Measurements from ENCODE around the gene PLP2. TPM values are rescaled to one million over a fixed set of nuclear protein-coding genes. Genes with fewer than 3 reads are reported as not detected.

Gene PLP2
- total and polyA plus RNA-seq, 2 of the 13 experiments (the other 11 are each of a cell fraction or from before 2014, with no cell fraction given): 0.40 to 3.6 TPM

GRCh38 chrX:49163555-49164419, 7.9 kb upstream of the PLP2 start (continued):
- TF ChIP-seq PRDM10 (CRISPR knock-in tag; IDR thresholded peaks at IDR 0.05; ENCODE audit: low read depth) (peak; percentile 90), RAD21 (CRISPR knock-in tag; IDR thresholded peaks at IDR 0.05) (peak; percentile 81), IRX3 (CRISPR knock-in tag; IDR thresholded peaks at IDR 0.05; ENCODE audit: borderline replicate concordance, low read depth) (no peak), BATF2 (CRISPR knock-in tag; IDR thresholded peaks at IDR 0.05) (no peak), HMG20A (CRISPR knock-in tag; IDR thresholded peaks at IDR 0.05; ENCODE audit: borderline replicate concordance) (no peak), ISL2 (CRISPR knock-in tag; IDR thresholded peaks at IDR 0.05) (no peak), ZNF34 (CRISPR knock-in tag; IDR thresholded peaks at IDR 0.05; ENCODE audit: borderline replicate concordance) (no peak), MATR3 (CRISPR knock-in tag; IDR thresholded peaks at IDR 0.05) (no peak), ZNF768 (CRISPR knock-in tag; IDR thresholded peaks at IDR 0.05) (no peak), ZNF383 (CRISPR knock-in tag; IDR thresholded peaks at IDR 0.05; ENCODE audit: borderline replicate concordance) (no peak), ZNF235 (CRISPR knock-in tag; IDR thresholded peaks at IDR 0.05; ENCODE audit: borderline replicate concordance) (no peak), ZNF264 (CRISPR knock-in tag; IDR thresholded peaks at IDR 0.05) (no peak), HNRNPK (IDR thresholded peaks at IDR 0.05; ENCODE audit: low read depth, low read length, poor library complexity, severe bottlenecking) (peak; percentile 41), TFDP1 (CRISPR knock-in tag; IDR thresholded peaks at IDR 0.05; ENCODE audit: borderline replicate concordance) (peak; percentile 36; the same call in 1 of the 2 replicates), ZNF710 (CRISPR knock-in tag; IDR thresholded peaks at IDR 0.05; ENCODE audit: borderline replicate concordance) (no peak), GABPB1 (CRISPR knock-in tag; IDR thresholded peaks at IDR 0.05) (0 out of 2 replicates have a peak, but pooled peaks have one; percentile 25), ARHGAP35 (CRISPR knock-in tag; IDR thresholded peaks at IDR 0.05; ENCODE audit: borderline replicate concordance) (no peak), ZSCAN21 (CRISPR knock-in tag; IDR thresholded peaks at IDR 0.05; ENCODE audit: borderline replicate concordance) (no peak), ZFP36 (IDR thresholded peaks at IDR 0.05; ENCODE audit: borderline replicate concordance, low read depth, low read length, partially characterized antibody) (no peak), STAG1 (CRISPR knock-in tag; IDR thresholded peaks at IDR 0.05) (peak; percentile 62)
